TTC549 (cell line): Measurements from ENCODE around the gene RBMS3.
"Not testable (repeated sequence)": the region's sequence is repeated elsewhere in the genome, so short reads cannot be mapped to it uniquely, and the experiment has no call there.

Source experiments
- FAIRE-seq: peaks from 2 replicates; lab custom pipeline; 2012; peaks lifted over from hg19 to GRCh38; lab: Jason Lieb, UNC

The RBMS3 gene

DNA sequence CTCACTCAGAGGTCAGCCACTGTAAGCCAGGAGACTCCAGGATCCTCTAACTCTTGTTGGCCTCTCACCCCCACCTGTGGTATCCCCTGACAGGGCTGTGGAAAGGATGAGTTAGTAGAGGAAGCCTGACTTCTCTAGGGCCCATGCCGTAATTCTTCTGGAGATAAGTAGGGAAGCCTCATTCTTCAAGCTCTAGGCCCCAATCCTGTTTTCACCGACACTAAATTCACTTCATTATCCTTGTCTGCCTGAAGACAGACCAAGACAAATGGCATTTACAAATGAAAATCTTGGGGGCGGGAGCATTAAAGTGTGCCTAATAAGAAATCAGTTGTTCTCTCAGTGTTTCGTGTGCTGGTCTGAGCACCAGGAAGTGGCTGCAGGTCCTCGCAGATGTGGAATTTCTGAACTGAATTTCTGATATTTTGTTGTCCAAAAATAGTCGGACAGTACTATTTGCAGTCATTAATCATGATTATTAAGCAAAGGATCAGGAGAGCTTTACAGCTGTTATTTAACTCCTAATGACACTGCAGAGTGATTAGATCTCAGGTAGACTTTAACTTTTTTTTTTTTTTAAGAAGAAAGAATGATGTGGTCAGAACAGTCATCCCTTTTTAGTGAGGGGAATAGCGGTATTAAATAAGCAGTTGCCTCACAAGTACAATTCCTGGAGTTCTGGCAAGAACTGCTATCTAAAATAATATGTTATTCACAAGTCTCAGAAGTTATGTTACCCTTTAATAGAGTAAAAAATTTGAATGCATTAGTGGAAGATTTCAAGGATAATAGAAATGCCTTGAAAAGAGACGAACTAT, 58.4 kb downstream of the RBMS3 start:
- no peak for FAIRE-seq

DNA sequence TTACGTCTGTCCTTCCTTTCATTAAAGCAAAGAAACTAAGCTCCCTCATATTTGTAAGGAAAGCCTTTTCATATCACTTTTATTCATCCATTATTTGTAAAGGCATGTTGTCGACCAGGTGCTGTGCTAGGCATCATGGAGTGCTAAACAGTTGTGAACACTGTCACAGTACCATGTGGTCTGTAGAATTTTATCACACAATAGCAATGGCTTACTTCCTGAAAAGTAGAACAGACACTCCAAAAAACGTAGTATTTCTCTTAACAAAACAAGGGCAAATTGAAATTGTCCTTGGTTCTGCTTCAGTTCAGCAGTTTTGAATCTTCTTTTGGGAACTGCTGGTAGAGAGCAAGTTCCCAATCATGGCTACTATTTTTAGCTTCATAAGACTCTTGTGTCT, 63.3 kb downstream of the RBMS3 start:
- FAIRE-seq = no peak

DNA sequence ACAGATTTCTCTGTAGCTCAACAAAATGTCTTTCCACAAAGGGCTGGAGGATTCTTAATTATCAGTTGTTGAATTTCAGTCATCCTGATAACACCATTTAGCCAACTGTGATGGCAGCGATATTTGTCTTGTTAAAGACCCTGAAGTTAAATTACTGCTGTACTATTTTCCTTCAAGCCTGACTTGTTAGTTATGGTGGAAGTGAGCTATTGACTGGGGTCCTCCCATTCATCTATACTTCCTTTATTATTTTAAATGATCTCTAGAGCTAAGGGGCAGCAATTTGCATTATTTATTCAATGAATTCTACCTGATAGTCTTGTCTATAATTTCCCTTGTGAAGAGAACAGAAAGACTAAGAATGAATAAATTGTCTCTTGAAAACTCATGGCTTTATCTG, 64.1 kb downstream of the RBMS3 start:
- no peak for FAIRE-seq

- FAIRE-seq = no peak
Measured at GRCh38 chr3:29345516-29346300, 64.8 kb downstream of the RBMS3 start.

DNA sequence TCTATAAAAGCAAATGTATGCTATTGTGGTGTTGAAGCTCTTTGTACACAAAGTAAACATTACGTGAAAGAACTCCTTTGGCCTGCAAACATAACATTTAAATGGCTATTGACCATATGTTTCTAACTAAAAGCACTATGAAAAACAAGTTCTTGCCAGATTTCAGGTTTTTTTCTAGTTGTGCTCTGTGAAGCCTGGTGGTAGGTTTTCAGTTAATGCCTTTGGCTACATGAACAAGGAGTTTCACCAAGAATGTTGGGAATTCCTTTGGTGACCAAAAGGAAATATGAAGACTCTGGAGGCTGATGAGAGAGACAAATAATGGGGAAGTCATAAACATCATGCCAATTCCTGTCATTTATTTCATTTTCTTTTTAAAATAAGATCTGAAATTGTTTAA, 66.0 kb downstream of the RBMS3 start:
- FAIRE-seq = no peak

GRCh38 chr3:29347412-29347811, 66.5 kb downstream of the RBMS3 start:
- no peak for FAIRE-seq

DNA sequence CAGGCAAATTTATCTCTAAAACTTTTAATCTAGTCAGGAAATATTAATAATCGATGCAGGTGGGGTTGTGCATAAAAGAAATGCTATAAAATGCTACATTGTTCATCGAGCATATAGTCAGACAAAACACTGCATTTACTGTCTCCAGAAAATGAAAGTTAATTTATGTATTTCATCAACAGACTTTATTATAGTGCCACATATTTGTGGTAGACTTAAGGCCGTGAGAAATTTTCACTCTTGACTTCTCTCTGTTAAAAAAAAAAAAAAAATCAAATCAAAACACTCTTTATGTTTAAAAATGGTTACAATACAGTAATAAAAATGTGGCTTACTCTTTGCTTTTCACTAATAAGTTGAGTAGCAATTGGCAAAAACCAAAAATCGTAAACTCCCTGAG, 67.4 kb downstream of the RBMS3 start:
- FAIRE-seq = no peak

- no peak for FAIRE-seq
Measured at GRCh38 chr3:29349049-29349448, 68.2 kb downstream of the RBMS3 start.

GRCh38 chr3:29353807-29354206, 72.9 kb downstream of the RBMS3 start:
- FAIRE-seq = no peak

DNA sequence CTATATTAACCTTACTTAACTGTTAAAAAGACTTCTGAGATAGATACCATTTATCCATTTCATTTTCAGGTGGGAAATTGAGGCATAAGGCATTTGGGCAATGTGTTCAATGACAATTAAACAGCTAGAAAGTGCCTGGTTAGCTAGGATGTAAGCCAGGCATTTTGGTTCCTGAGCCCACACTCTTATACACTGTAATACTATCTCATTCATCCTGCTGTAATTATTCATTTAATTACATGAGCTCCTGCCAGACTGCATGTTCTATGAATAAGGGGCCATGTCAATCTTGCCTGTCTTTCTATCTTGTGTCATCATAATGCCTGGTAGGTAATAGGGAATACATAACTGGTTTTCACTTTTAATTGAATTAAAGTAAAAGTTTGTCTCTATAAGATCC, 74.0 kb downstream of the RBMS3 start:
- FAIRE-seq = no peak

GRCh38 chr3:29356062-29356461, 75.2 kb downstream of the RBMS3 start:
- FAIRE-seq = no peak

DNA sequence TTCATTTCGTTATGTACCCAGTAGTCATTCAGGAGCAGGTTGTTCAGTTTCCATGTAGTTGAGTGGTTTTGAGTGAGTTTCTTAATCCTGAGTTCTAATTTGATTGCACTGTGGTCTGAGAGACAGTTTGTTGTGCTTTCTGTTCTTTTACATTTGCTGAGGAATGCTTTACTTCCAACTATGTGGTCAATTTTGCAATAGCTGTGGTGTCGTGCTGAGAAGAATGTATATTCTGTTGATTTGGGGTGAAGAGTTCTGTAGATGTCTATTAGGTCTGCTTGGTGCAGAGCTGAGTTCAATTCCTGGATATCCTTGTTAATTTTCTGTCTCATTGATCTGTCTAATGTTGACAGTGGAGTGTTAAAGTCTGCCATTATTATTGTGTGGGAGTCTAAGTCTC, 79.4 kb downstream of the RBMS3 start:
- not testable (repeated sequence) for FAIRE-seq

- FAIRE-seq = no peak
Measured at GRCh38 chr3:29363110-29363509, 82.2 kb downstream of the RBMS3 start.

DNA sequence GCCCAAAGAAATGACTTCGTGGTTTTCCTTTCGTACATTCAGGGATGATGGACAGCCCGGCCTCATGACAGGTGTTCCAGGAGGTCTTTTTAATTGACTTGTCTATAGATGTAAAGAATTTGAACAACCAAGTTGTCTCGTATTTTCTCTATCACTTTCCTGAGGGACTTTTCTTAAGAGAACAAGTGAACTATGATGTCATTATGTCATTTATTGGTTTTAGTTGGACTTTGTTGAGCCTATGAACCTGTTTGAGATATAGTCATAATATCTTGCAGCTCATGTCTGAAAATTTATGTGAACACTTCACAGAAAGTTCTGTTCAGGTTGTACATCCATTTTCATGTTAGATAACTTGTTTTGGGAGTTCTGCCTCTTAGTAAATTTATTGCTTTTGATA, 89.2 kb downstream of the RBMS3 start:
- FAIRE-seq = no peak

DNA sequence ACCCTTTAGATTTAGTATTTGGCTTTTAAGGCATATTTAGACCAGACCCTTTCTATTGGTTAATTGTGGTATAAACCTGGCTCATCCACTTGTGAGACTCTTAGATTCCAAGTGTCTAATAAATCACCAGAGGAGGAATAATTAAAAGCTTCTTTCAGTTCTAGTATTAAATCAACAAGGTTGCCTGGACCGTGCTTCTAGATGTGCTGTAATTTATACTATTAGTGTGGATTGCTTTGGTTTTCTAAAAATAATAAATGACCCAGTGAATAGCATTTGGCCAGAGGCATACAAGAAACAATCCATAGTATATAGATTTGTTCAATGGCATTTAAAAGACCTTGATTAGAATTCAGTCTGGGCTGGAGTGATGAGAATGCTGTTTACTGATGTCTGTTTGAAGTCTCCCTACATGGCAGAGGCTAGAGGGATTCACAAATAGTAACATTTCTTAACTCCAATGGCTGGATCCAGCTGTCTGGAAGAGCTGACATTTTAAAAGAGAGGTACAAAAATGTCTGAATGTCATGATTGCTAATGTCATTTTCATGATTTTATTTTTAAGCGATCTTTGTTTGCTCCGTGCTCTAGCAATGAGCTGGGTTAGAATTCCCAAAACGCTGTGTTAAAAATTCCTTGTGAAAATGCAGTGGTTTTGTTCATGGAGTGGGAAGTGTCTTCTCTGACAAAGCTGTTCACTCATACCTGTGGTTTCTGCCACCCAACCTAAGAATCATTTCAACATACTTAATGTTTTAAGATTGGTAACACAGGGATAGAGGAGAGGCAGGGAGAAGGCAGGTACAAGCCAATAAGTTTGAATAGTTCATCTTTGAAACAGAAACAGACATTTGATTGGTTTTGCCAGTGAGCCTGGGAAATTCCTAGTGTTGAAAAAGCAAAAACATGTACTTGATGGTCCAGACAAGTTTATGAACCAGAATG, 89.9 kb downstream of the RBMS3 start:
- no peak for FAIRE-seq

GRCh38 chr3:29373131-29373680, 92.3 kb downstream of the RBMS3 start:
- no peak for FAIRE-seq

- no peak for FAIRE-seq
Measured at GRCh38 chr3:29374226-29374625, 93.4 kb downstream of the RBMS3 start.

DNA sequence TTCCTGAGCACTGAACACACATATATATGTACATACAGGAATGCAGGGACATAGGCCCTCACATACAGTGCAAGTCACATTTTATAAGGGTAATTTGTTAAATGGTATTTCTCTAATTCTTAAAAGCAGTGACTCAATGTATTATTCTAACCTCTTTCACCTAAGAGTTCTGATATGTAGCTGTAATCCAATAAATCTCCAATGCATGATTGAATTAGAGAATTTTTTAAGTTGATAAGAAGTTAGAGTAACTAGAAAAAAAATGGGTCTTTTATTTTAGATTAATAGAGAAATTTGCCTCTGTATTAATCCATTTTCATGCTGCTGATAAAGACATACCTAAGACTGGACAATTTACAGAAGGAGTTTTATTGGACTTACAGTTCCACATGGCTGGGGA, 98.2 kb downstream of the RBMS3 start:
- FAIRE-seq = no peak

GRCh38 chr3:29381595-29381994, 100.7 kb downstream of the RBMS3 start:
- no peak for FAIRE-seq

DNA sequence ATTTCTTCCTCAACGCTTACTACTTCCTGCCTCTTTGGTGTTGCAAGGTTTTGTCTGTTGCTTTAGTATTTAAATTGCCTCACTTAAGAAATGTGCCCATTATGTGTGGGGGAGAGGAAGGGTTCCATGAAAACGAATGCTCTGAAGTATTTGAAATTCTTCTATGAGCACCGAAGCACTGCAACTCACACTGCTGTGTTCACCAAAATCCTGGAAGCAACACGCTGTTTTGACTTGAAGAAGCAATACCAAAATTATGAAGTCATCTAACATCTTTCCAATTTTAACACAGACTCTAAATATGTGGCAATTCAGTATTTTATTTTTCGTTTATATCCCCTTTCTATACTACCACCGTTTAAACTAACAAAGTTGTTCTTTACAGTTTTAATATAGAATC, 101.5 kb downstream of the RBMS3 start:
- no peak for FAIRE-seq

GRCh38 chr3:29382845-29383244, 102.0 kb downstream of the RBMS3 start:
- FAIRE-seq = no peak

GRCh38 chr3:29384640-29385039, 103.8 kb downstream of the RBMS3 start:
- no peak for FAIRE-seq
